OCI-LY1 (cell line): ENCODE data around the gene DENND6A.

Experiments
- H2AFZ ChIP-seq: fragments of 200-600 bp; sonication (generic), shearing (Covaris generic); 2 replicates; pipeline ENCODE4 v1.6.0; 2014; ENCODE audit warnings: antibody characterized with exemption, mild to moderate bottlenecking, low read length
- H3F3A ChIP-seq: fragments of 200-600 bp; sonication (generic), shearing (Covaris generic); 2 replicates; pipeline ENCODE4 v1.6.0; 2014; ENCODE audit warnings: mild to moderate bottlenecking, antibody characterized with exemption, low read length, moderate library complexity; ENCODE audit not compliant: insufficient read depth
- H3K27ac ChIP-seq: fragments of 200-600 bp; sonication (generic); 2 replicates; pipeline ENCODE4 v1.5.1; 2014; ENCODE audit warnings: low read length, mixed run types, mild to moderate bottlenecking, low read depth; ENCODE audit not compliant: poor library complexity, severe bottlenecking
- H3K27me3 ChIP-seq: fragments of 200-600 bp; sonication (generic); 2 replicates; pipeline ENCODE4 v1.6.0; 2014; ENCODE audit warnings: antibody characterized with exemption, mild to moderate bottlenecking, low read length, moderate library complexity; ENCODE audit not compliant: insufficient read depth
- H3K36me3 ChIP-seq: fragments of 200-600 bp; sonication (generic); 2 replicates; pipeline ENCODE4 v1.6.1; 2014; ENCODE audit warnings: mild to moderate bottlenecking, antibody characterized with exemption, low read length, moderate library complexity, mixed read lengths; ENCODE audit not compliant: insufficient read depth
- H3K4me1 ChIP-seq: fragments of 200-600 bp; sonication (generic); 2 replicates; pipeline ENCODE4 v1.5.1; 2014; ENCODE audit warnings: mild to moderate bottlenecking, low read length, moderate library complexity; ENCODE audit not compliant: insufficient read depth, severe bottlenecking
- H3K4me2 ChIP-seq: fragments of 200-600 bp; sonication (generic), shearing (Covaris generic); 2 replicates; pipeline ENCODE4 v1.6.1; 2014; ENCODE audit warnings: low read length
- H3K4me3 ChIP-seq: fragments of 200-600 bp; sonication (generic); 2 replicates; pipeline ENCODE4 v1.5.1; 2014; ENCODE audit warnings: low read length, low read depth, mild to moderate bottlenecking, mixed read lengths; ENCODE audit not compliant: poor library complexity, severe bottlenecking
- H3K79me2 ChIP-seq: fragments of 200-600 bp; shearing (Covaris generic); 2 replicates; pipeline ENCODE4 v1.6.1; 2016; ENCODE audit warnings: mixed run types, low read length, mixed read lengths; ENCODE audit not compliant: insufficient read depth
- H3K9ac ChIP-seq: fragments of 200-600 bp; sonication (generic), shearing (Covaris generic); 2 replicates; pipeline ENCODE4 v1.6.1; 2014; ENCODE audit warnings: mild to moderate bottlenecking, low read length, mixed read lengths
- H3K9me2 ChIP-seq: fragments of 200-600 bp; sonication (generic), shearing (Covaris generic); 2 replicates; pipeline ENCODE4 v1.6.1; 2014; ENCODE audit warnings: low read depth, mild to moderate bottlenecking, low read length, mixed read lengths
- H3K9me3 ChIP-seq: fragments of 200-600 bp; shearing (Covaris generic); 2 replicates; pipeline ENCODE4 v1.6.1; 2014; ENCODE audit warnings: low read length, mixed read lengths
- H4K20me1 ChIP-seq: fragments of 200-600 bp; sonication (generic), shearing (Covaris generic); 2 replicates; pipeline ENCODE4 v1.6.0; 2016; ENCODE audit warnings: mild to moderate bottlenecking, low read length; ENCODE audit not compliant: insufficient read depth
- EZH2 ChIP-seq: fragments of 200-600 bp; sonication (generic), shearing (Covaris generic); IDR thresholded peaks from 2 replicates; pipeline ENCODE4 v1.8.0; 2017; ENCODE audit warnings: borderline replicate concordance, mixed run types, mild to moderate bottlenecking, antibody characterized with exemption, low read length, moderate library complexity, mixed read lengths
- TF ChIP-seq, protein P1 (sequence below): fragments of 200-600 bp; sonication (generic), shearing (Covaris generic); IDR thresholded peaks from 2 replicates; pipeline ENCODE4 v1.5.1; 2017; ENCODE audit warnings: mild to moderate bottlenecking, antibody characterized with exemption, low read length, moderate library complexity, mixed read lengths

The DENND6A gene, protein sequence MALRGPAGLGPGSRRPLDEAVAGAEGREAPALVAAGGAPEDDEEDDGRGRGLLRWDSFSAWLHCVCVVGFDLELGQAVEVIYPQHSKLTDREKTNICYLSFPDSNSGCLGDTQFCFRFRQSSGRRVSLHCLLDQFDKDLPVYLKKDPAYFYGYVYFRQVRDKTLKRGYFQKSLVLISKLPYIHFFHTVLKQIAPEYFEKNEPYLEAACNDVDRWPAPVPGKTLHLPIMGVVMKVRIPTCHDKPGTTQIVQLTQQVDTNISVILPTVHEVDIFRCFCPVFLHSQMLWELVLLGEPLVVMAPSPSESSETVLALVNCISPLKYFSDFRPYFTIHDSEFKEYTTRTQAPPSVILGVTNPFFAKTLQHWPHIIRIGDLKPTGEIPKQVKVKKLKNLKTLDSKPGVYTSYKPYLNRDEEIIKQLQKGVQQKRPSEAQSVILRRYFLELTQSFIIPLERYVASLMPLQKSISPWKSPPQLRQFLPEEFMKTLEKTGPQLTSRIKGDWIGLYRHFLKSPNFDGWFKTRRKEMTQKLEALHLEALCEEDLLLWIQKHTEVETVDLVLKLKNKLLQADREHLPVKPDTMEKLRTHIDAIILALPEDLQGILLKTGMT

DNA sequence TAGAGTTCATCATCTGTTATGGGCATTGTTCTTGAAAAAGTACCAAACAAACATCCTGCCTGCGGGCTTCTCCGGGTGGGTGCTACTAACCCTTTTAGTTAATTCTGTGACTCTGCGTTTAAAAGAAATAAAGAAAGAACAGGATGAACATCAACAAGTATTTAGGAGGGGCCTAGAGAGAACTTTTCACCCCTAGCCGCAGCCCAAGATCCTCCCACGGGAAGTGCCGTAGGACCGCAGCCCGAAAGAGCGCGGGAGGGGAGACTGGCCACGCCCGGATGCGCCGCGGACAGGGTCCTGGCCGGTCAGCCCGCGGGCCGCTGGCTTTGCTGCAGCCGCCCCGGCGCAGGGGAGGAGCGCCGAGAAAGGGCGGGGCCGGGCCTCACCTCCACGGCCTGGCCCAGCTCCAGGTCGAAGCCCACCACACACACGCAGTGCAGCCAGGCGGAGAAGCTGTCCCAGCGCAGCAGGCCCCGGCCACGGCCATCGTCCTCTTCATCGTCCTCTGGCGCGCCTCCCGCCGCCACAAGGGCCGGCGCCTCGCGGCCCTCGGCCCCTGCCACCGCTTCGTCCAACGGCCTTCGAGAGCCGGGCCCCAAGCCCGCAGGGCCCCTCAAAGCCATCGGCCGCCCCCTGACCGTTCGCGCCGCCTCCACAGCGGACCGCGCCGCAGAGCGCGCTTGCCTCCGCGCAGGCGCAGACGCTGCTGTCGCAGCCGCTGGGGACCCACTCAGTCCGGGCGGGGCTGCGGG lies at the start of gene DENND6A:
DENND6A (minus strand) TSS at position 682 of the 752 bp plus-strand sequence; CDS start at position 623, 59 bp downstream.
- Histone ChIP-seq H2AFZ (peak within 1 kb of the TSS; percentile 61; the same call in 1 of the 2 replicates), H3K27me3 (no peaks in the 10 kb centered on the region), H3K79me2 (peaks cover 30% of the 10 kb centered on the region), H3K27ac (peak within 1 kb of the TSS; percentile 66), H3F3A (0 out of 2 replicates have a peak, but pooled peaks cover 4% of the 10 kb centered on the region), H4K20me1 (no peaks in the 10 kb centered on the region), H3K9me3 (no peaks in the 10 kb centered on the region), H3K4me3 (peak within 1 kb of the TSS; percentile 82), H3K4me2 (peak within 1 kb of the TSS; percentile 84), H3K9me2 (no peaks in the 10 kb centered on the region), H3K9ac (peak within 1 kb of the TSS; percentile 72), H3K36me3 (no peaks in the 10 kb centered on the region), H3K4me1 (peaks cover 38% of the 10 kb centered on the region)
- TF ChIP-seq, protein P1, sequence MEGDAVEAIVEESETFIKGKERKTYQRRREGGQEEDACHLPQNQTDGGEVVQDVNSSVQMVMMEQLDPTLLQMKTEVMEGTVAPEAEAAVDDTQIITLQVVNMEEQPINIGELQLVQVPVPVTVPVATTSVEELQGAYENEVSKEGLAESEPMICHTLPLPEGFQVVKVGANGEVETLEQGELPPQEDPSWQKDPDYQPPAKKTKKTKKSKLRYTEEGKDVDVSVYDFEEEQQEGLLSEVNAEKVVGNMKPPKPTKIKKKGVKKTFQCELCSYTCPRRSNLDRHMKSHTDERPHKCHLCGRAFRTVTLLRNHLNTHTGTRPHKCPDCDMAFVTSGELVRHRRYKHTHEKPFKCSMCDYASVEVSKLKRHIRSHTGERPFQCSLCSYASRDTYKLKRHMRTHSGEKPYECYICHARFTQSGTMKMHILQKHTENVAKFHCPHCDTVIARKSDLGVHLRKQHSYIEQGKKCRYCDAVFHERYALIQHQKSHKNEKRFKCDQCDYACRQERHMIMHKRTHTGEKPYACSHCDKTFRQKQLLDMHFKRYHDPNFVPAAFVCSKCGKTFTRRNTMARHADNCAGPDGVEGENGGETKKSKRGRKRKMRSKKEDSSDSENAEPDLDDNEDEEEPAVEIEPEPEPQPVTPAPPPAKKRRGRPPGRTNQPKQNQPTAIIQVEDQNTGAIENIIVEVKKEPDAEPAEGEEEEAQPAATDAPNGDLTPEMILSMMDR, result no peak
- TF ChIP-seq EZH2, result no peak

DNA sequence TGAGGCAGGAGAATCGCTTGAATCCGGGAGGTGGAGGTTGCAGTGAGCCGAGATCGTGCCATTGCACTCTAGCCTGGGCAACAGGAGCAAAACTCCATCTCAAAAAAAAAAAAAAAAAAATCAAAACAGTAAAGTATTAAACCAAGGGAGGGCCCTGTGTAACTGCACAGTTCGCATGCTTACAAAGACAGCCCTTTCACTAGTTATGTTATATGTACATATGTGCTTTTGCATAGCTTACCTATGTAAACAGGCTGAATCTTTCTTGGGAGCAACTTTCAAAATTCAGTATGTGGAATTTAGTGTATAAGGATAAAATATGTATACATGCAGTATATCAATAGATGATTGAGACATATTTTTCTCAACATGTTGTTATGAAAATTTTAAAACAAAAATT lies 47.1 kb upstream of the DENND6A start:
- Histone ChIP-seq H3K9me3 (no peaks in the 10 kb centered on the region), H3K79me2 (no peaks in the 10 kb centered on the region), H3K36me3 (no peaks in the 10 kb centered on the region), H3K4me3 (no peak overlapping the region), H3K27me3 (no peaks in the 10 kb centered on the region), H3K27ac (no peak overlapping the region), H3F3A (no peaks in the 10 kb centered on the region), H3K4me2 (no peak overlapping the region), H3K4me1 (no peaks in the 10 kb centered on the region), H2AFZ (no peak overlapping the region), H4K20me1 (no peaks in the 10 kb centered on the region), H3K9ac (no peak overlapping the region), H3K9me2 (no peaks in the 10 kb centered on the region)
- no peak for TF ChIP-seq EZH2
- TF ChIP-seq, protein P1, result no peak

DNA sequence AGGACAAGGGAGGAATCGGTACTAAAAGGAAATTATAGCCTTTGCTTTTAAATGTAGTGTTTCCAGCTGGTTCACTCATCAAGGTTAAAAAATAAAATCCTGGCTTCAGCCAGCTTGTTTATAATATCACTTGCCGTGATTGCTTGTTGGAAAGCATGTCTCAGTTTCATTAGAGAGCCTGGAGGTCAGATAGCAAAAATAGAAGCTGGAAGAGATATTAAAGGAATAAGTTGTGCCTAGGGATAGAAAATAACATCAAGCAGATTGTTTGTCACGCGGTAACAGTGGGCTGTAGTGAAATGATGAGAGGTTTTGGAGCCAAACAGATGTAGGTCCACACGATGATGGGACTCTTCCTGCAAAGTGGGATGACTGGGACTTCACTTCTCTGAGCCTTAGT lies 45.5 kb upstream of the DENND6A start:
- Histone ChIP-seq H3K79me2 (no peaks in the 10 kb centered on the region), H2AFZ (no peak overlapping the region), H3K4me1 (no peaks in the 10 kb centered on the region), H3K9ac (no peak overlapping the region), H3K4me2 (no peak overlapping the region), H3K27me3 (no peaks in the 10 kb centered on the region), H4K20me1 (no peaks in the 10 kb centered on the region), H3K27ac (no peak overlapping the region), H3K9me2 (no peaks in the 10 kb centered on the region), H3K4me3 (no peak overlapping the region), H3K36me3 (no peaks in the 10 kb centered on the region), H3F3A (no peaks in the 10 kb centered on the region), H3K9me3 (no peaks in the 10 kb centered on the region)
- TF ChIP-seq EZH2, result no peak
- TF ChIP-seq, protein P1, result no peak
